H1 (cell line): ENCODE data around the gene GSG1L. TPM values are rescaled to one million over a fixed set of nuclear protein-coding genes. Genes with fewer than 3 reads are reported as not detected.

Experiments used
- CBX8 ChIP-seq: fragments of 300-800, 300-1000 bp; sonication (generic); IDR thresholded peaks from 2 replicates; pipeline ENCODE4 v1.7.1; 2016; ENCODE audit warnings: low read depth, low read length, borderline replicate concordance
- CEBPB ChIP-seq: IDR thresholded peaks from 2 replicates; pipeline ENCODE4 v1.6.1; 2012; ENCODE audit warnings: low read depth, low read length
- CHD1 ChIP-seq: IDR thresholded peaks from 2 replicates; pipeline ENCODE4 v1.6.1; 2012; ENCODE audit warnings: low read depth, low read length, improper control_type of control experiment
- CTCF ChIP-seq, 3 experiments: IDR thresholded peaks; 1 replicate in 2 of 3; 2 replicates in 1 of 3; pipeline versions ENCODE4 v1.5.1 to v1.6.1; 2011; ENCODE audit warnings: low read length in 3 of 3, mild to moderate bottlenecking in 3 of 3, inconsistent platforms in 2 of 3, low read depth in 1 of 3, moderate library complexity in 1 of 3; ENCODE audit not compliant: insufficient read depth in 1 of 3; ENCODE audit errors: control extremely low read depth in 1 of 3
- JUND ChIP-seq: IDR thresholded peaks from 2 replicates; pipeline ENCODE4 v1.6.1; 2011; ENCODE audit warnings: mild to moderate bottlenecking, improper control_type of control experiment, low read length
- PHF8 ChIP-seq: fragments of 200-600 bp; sonication (generic); conservative IDR thresholded peaks from 2 replicates; pipeline ENCODE4 v1.7.1; 2012; ENCODE audit warnings: low read depth, mild to moderate bottlenecking, inconsistent platforms, low read length, moderate library complexity
- polyA plus RNA-seq, 7 experiments: library from polyadenylated mRNA; depleted of rRNA in 3 of 7; stranded (reverse) in 5 of 7; unstranded in 2 of 7; fragments of >200 nt in 5 of 7; fragments of 200-250 nt in 2 of 7; gene quantifications; 1 replicate in 5 of 7; 2 replicates in 1 of 7; 4 replicates in 1 of 7; pipeline versions ENCODE4 v1.2.1 to v1.2.3, GENCODE V29; 2011 to 2013; ENCODE audit warnings: missing spikeins in 2 of 7, mixed read lengths in 2 of 7
- total RNA-seq: library from RNA; stranded (reverse); fragmentation: NEBNext Ultra II Directional; extraction: Animal tissue kit (Norgen Biotek cat#: 25700); gene quantifications from 2 replicates; pipeline ENCODE4 v1.2.1, GENCODE V29; 2021

GSG1L gene
- total and polyA plus RNA-seq, 2 of the 8 experiments (the other 6 are each of a cell fraction or from before 2014, with no cell fraction given), result 0.71 to 1.1 TPM

GRCh38 chr16:27759301-27759871, 304.1 kb downstream of the GSG1L start (continued):
- TF ChIP-seq CEBPB, result no peak
- no peak for TF ChIP-seq CTCF (IDR thresholded peaks at IDR 0.05; ENCODE audit: control extremely low read depth in 1 of 3, insufficient read depth in 1 of 3, low read depth in 1 of 3, low read length in 3 of 3)
- no peak for TF ChIP-seq CBX8
- no peak for TF ChIP-seq JUND
- no peak for TF ChIP-seq PHF8
- TF ChIP-seq CHD1, result no peak
